GM23248 (cell line): ENCODE measurements around the gene CD80. TPM values are rescaled to one million over a fixed set of nuclear protein-coding genes. Genes with fewer than 3 reads are reported as not detected.
"Not testable (repeated sequence)": the region's sequence is repeated elsewhere in the genome, so short reads cannot be mapped to it uniquely, and the experiment has no call there.

Experiments
- DNase-seq: peaks from one replicate; pipeline ENCODE4 v3.0.0-alpha.2; 2015
- H2AFZ ChIP-seq: fragments of 200-600 bp; sonication (generic); 2 replicates; pipeline ENCODE4 v1.6.1; 2016; ENCODE audit warnings: antibody characterized with exemption
- H3F3A ChIP-seq: fragments of 200-600 bp; sonication (generic); 2 replicates; pipeline ENCODE4 v1.6.1; 2016; ENCODE audit warnings: mild to moderate bottlenecking, antibody characterized with exemption, mixed run types; ENCODE audit not compliant: insufficient read depth
- H3K27ac ChIP-seq: fragments of 200-600 bp; sonication (generic); 2 replicates; pipeline ENCODE4 v1.5.1; 2016; ENCODE audit warnings: mild to moderate bottlenecking
- H3K27me3 ChIP-seq: fragments of 200-600 bp; sonication (generic); replicated peaks from 2 replicates; pipeline ENCODE4 v1.6.1; 2016; ENCODE audit warnings: mild to moderate bottlenecking; ENCODE audit not compliant: insufficient read depth
- H3K36me3 ChIP-seq: fragments of 200-600 bp; sonication (generic); 2 replicates; pipeline ENCODE4 v1.6.1; 2016; ENCODE audit warnings: low read depth, mild to moderate bottlenecking
- H3K4me1 ChIP-seq: fragments of 200-600 bp; sonication (generic); 2 replicates; pipeline ENCODE4 v1.6.1; 2016; ENCODE audit warnings: mild to moderate bottlenecking; ENCODE audit not compliant: insufficient read depth
- H3K4me2 ChIP-seq: fragments of 200-600 bp; sonication (generic); one replicate; pipeline ENCODE4 v1.6.1; 2016; ENCODE audit warnings: mild to moderate bottlenecking; ENCODE audit not compliant: unreplicated experiment
- H3K4me3 ChIP-seq: fragments of 200-600 bp; sonication (generic); 2 replicates; pipeline ENCODE4 v1.5.1; 2016; ENCODE audit warnings: mild to moderate bottlenecking
- H3K79me2 ChIP-seq: fragments of 200-600 bp; sonication (generic); 2 replicates; pipeline ENCODE4 v1.6.1; 2016; ENCODE audit warnings: mild to moderate bottlenecking; ENCODE audit not compliant: insufficient read depth
- H3K9ac ChIP-seq: fragments of 200-600 bp; sonication (generic); 2 replicates; pipeline ENCODE4 v1.6.1; 2016; ENCODE audit warnings: mild to moderate bottlenecking
- H3K9me2 ChIP-seq: fragments of 200-600 bp; sonication (generic); 2 replicates; pipeline ENCODE4 v1.6.1; 2016; ENCODE audit warnings: mixed run types, mild to moderate bottlenecking, moderate library complexity; ENCODE audit not compliant: insufficient read depth
- H3K9me3 ChIP-seq: fragments of 200-600 bp; sonication (generic); one replicate; pipeline ENCODE4 v1.6.1; 2017; ENCODE audit warnings: low read depth
- H4K20me1 ChIP-seq: fragments of 200-600 bp; sonication (generic); 2 replicates; pipeline ENCODE4 v1.6.0; 2016; ENCODE audit not compliant: insufficient read depth
- EZH2 ChIP-seq: fragments of 200-600 bp; sonication (generic); IDR thresholded peaks from 2 replicates; pipeline ENCODE4 v1.6.1; 2018; ENCODE audit warnings: antibody characterized with exemption, mild to moderate bottlenecking; ENCODE audit not compliant: insufficient read depth, poor library complexity, severe bottlenecking
- EZH2phosphoT487 ChIP-seq: fragments of 200-600 bp; sonication (generic); IDR thresholded peaks from 2 replicates; pipeline ENCODE4 v1.6.1; 2018; ENCODE audit warnings: antibody characterized with exemption, moderate library complexity, mild to moderate bottlenecking, low read depth; ENCODE audit not compliant: insufficient read depth
- WGBS, 2 experiments: methylation state at CpG; one replicate each; pipeline ENCODE4 v1.1.6; 2015 to 2017; ENCODE audit warnings: low lambda C conversion rate in 2 of 2, low coverage in 1 of 2; ENCODE audit errors: missing lambda C conversion rate in 2 of 2; 5-methylcytosine and 5-hydroxymethylcytosine counted together
- in situ Hi-C: fragments of 300-500 bp; cut with MboI; formaldehyde crosslinking; loops from 2 replicates; pipeline ENCODE4 v1.15.0; 2020
- polyA plus RNA-seq: library from polyadenylated mRNA; unstranded; fragments of >200 nt; fragmentation: Nextera tagmentation; extraction: Ambion mirVana; gene quantifications from 2 replicates; pipeline ENCODE4 v1.2.1, GENCODE V29; 2016
- total RNA-seq: library from RNA; depleted of rRNA; stranded (reverse); fragments of >200 nt; shearing (Covaris generic); gene quantifications from 2 replicates; pipeline ENCODE4 v1.2.3, GENCODE V29; 2014

Gene CD80
- total and polyA plus RNA-seq, 2 experiments from 2014 or later = not detected

GRCh38 chr3:119555929-119556328, 3.5 kb downstream of the CD80 start:
- Histone ChIP-seq H4K20me1 (no peaks in the 10 kb centered on the region), H3K27me3 (no peaks in the 10 kb centered on the region), H2AFZ (no peak overlapping the region), H3K4me2 (no peak overlapping the region), H3K79me2 (no peaks in the 10 kb centered on the region), H3K4me1 (no peaks in the 10 kb centered on the region), H3K4me3 (no peak overlapping the region), H3K9ac (no peak overlapping the region), H3K9me3 (no peaks in the 10 kb centered on the region), H3K36me3 (no peaks in the 10 kb centered on the region), H3K9me2 (no peaks in the 10 kb centered on the region), H3K27ac (no peak overlapping the region), H3F3A (no peaks in the 10 kb centered on the region)
- DNase-seq = no peak
- in situ Hi-C loops = no loop called here
- TF ChIP-seq EZH2 = no peak
- no peak for TF ChIP-seq EZH2phosphoT487
- WGBS, 2 experiments = 72 to 77% methylated on average over 1 of the region's 1 CpG

- Histone ChIP-seq H3K4me1 (no peaks in the 10 kb centered on the region), H3K79me2 (no peaks in the 10 kb centered on the region), H3K4me2 (no peak overlapping the region), H3K9me2 (no peaks in the 10 kb centered on the region), H3F3A (no peaks in the 10 kb centered on the region), H2AFZ (no peak overlapping the region), H3K27ac (no peak overlapping the region), H3K9me3 (no peaks in the 10 kb centered on the region), H4K20me1 (no peaks in the 10 kb centered on the region), H3K4me3 (no peak overlapping the region), H3K27me3 (no peaks in the 10 kb centered on the region), H3K36me3 (no peaks in the 10 kb centered on the region), H3K9ac (no peak overlapping the region)
- in situ Hi-C loops = no loop called here
- WGBS, 2 experiments = 51 to 67% methylated on average over 4 of the region's 4 CpGs
- DNase-seq = no peak
- TF ChIP-seq EZH2 (no peak), EZH2phosphoT487 (no peak)
These were observed 4.1 kb downstream of the CD80 start for GRCh38 chr3:119555309-119555735.

DNA sequence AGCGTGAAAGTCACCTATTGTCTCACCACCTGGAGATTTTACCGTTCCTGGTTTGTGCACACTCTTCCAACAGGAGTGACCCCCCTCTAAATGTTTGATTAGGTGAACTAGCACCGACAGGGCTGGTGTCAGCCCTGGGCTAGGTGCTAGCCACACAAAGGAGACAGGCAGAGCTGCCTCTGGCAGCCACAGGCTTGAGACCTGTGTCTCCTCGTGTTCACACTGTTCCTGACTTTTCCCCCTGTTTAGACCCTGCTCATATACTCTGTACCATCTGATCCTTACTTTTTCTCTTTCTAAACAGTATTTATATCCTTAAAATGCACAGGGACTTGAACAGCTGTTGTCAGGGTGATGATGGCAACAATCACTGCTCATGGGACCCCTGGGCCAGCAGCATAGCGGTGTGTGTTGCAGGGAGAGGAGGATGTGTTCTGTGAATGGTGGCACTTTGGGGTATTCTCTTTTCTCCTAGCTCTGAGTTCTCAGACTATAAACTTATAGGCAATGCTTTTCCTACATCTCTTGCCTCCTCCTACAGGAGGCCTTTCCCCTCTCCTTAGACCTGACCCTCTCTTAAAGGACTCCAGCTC, 5.5 kb downstream of the CD80 start:
- in situ Hi-C loops = no loop called here
- no peaks in the 10 kb centered on the region for H3K9me2 ChIP-seq
- H3K27ac ChIP-seq = no peak overlapping the region
- H3K4me3 ChIP-seq = no peak overlapping the region
- DNase-seq = no peak
- no peaks in the 10 kb centered on the region for H3K4me1 ChIP-seq
- no peak for TF ChIP-seq EZH2phosphoT487
- TF ChIP-seq EZH2 = no peak
- H3K36me3 ChIP-seq = no peaks in the 10 kb centered on the region
- H3K9me3 ChIP-seq = no peaks in the 10 kb centered on the region
- no peak overlapping the region for H2AFZ ChIP-seq
- no peak overlapping the region for H3K4me2 ChIP-seq
- H3F3A ChIP-seq = no peaks in the 10 kb centered on the region
- H4K20me1 ChIP-seq = no peaks in the 10 kb centered on the region
- WGBS, 2 experiments = 55 to 59% methylated on average over 5 of the region's 5 CpGs
- no peak overlapping the region for H3K9ac ChIP-seq
- H3K27me3 ChIP-seq = no peaks in the 10 kb centered on the region
- H3K79me2 ChIP-seq = no peaks in the 10 kb centered on the region

DNA sequence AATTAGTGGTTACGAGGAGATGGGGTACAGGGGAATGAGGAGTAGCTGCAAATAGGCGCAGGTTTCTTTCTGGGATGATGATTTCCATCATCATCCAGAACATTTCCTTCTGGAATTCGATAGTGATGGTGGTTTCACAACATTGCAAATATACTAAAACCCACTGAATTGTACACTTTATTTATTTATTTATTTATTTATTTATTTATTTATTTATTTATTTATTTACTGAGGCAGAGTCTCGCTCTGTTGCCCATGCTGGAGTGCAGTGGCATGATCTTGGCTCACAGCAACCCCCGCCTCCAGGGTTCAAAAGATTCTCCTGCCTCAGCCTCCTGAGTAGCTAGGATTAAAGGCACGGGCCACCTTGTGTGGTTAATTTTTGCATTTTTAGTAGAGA, 6.5 kb downstream of the CD80 start:
- H3K27me3 ChIP-seq, H3K4me3 ChIP-seq, in situ Hi-C loops, H2AFZ ChIP-seq, H3K27ac ChIP-seq, H3K4me1 ChIP-seq, H3K79me2 ChIP-seq, H3K9me2 ChIP-seq, H3K36me3 ChIP-seq, DNase-seq, H3F3A ChIP-seq, H3K9me3 ChIP-seq, H3K9ac ChIP-seq, H4K20me1 ChIP-seq, H3K4me2 ChIP-seq: not testable (repeated sequence)
- 77 to 78% methylated on average over 6 of the region's 6 CpGs for WGBS, 2 experiments

DNA sequence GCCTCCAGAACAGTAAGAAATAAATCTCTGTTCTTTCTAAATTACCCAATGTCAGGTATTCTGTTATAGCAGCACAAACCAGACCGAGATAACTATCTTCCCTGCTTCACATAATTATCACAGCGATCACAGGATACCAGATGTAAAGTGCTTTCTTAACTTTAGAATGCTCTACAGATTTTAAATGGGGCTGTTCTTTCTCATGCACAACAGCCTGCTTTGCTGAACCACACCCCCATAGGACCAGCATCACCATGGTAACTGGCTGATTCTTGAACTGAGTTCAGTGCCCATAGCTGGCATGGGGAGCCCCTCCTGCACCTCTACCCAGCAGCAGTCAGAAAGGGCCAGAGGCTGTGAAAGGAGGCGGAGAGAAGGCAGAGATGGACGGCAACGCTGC, 7.8 kb downstream of the CD80 start:
- no peak overlapping the region for H3K4me3 ChIP-seq
- in situ Hi-C loops = no loop called here
- H3K9ac ChIP-seq = no peak overlapping the region
- no peaks in the 10 kb centered on the region for H3K79me2 ChIP-seq
- no peaks in the 10 kb centered on the region for H3K36me3 ChIP-seq
- TF ChIP-seq EZH2phosphoT487 (no peak), EZH2 (no peak)
- no peak for DNase-seq
- H3K27me3 ChIP-seq = no peaks in the 10 kb centered on the region
- no peaks in the 10 kb centered on the region for H4K20me1 ChIP-seq
- 61 to 63% methylated on average over 5 of the region's 5 CpGs for WGBS, 2 experiments
- no peak overlapping the region for H3K4me2 ChIP-seq
- no peaks in the 10 kb centered on the region for H3F3A ChIP-seq
- no peaks in the 10 kb centered on the region for H3K9me2 ChIP-seq
- H3K27ac ChIP-seq = no peak overlapping the region
- no peaks in the 10 kb centered on the region for H3K9me3 ChIP-seq
- H3K4me1 ChIP-seq = no peaks in the 10 kb centered on the region
- no peak overlapping the region for H2AFZ ChIP-seq
